Esophagus muscularis mucosa (tissue), 3 donors: Measurements from ENCODE around the gene BDKRB2.

ENCODE experiments used
- CTCF ChIP-seq, 3 experiments: fragments of 200-600 bp in 2 of 3; fragments of 450-650 bp in 1 of 3; sonication (generic) in 2 of 3; IDR thresholded peaks; one replicate each; pipeline ENCODE4 v1.5.1; 2017 to 2019; ENCODE audit warnings: antibody characterized with exemption in 3 of 3, mild to moderate bottlenecking in 2 of 3, moderate library complexity in 1 of 3
- EP300 ChIP-seq: sonication (generic); formaldehyde crosslinking; IDR thresholded peaks from one replicate; pipeline ENCODE4 v1.6.1; 2017; ENCODE audit warnings: antibody characterized with exemption

GRCh38 chr14:96195441-96196081 lies 9.1 kb upstream of the BDKRB2 start:
- TF ChIP-seq EP300: no peak
- TF ChIP-seq CTCF (IDR thresholded peaks at IDR 0.05): no peak
